ENCODE results near the gene STYXL1. TPM values are rescaled to one million over a fixed set of nuclear protein-coding genes. Genes with fewer than 3 reads are reported as not detected.

Gene STYXL1
- total RNA-seq, 1 donor from 2014 or later: 45.3 TPM

DNA sequence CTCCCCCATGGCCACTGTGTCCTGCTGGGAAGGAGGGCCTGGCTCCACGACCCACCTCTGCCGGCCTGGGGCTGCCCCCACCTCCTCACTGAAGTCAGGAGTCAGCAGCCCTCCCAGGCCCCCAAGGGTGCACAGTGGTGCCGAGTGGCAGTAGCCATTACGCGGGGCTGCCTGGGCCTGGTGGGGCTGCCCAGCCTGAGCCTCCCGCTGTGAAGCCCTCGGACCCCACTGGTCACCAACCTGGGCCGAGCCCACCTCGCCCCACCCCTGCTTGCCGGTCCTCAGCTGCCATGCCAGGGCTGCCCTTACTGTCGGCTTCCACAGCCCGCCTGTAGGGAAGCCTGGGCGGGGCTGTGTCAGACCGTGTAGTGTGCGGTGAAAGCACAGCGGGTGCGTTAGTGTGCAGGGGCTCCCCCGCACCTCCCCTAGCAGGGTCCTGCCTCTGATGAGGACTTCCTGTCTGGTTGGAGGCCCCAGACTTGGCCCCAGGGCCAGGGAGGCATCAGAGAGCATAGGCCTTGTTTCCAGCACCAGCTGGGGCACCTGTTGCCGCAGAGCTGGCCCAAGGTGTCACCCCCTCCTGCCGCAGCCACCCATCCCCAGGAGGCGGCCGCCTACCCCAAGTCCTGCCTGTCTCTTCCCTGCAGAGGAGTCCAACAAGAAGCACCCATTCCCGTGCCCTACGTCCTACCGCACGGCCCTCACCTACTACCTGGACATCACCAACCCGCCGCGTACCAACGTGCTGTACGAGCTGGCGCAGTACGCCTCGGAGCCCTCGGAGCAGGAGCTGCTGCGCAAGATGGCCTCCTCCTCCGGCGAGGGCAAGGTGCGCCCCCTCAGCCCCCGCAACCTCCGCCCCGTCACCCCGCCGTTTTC lies 63.4 kb downstream of the STYXL1 start:
- H3K36me3 Mint-ChIP-seq (ENCODE audit: low read depth, unreplicated experiment): peaks cover 11% of the 10 kb centered on the region
- H3K36me3 ChIP-seq (ENCODE audit: insufficient read depth, low read length): no peaks in the 10 kb centered on the region
- H3K9me3 Mint-ChIP-seq (ENCODE audit: unreplicated experiment): no peaks in the 10 kb centered on the region

DNA sequence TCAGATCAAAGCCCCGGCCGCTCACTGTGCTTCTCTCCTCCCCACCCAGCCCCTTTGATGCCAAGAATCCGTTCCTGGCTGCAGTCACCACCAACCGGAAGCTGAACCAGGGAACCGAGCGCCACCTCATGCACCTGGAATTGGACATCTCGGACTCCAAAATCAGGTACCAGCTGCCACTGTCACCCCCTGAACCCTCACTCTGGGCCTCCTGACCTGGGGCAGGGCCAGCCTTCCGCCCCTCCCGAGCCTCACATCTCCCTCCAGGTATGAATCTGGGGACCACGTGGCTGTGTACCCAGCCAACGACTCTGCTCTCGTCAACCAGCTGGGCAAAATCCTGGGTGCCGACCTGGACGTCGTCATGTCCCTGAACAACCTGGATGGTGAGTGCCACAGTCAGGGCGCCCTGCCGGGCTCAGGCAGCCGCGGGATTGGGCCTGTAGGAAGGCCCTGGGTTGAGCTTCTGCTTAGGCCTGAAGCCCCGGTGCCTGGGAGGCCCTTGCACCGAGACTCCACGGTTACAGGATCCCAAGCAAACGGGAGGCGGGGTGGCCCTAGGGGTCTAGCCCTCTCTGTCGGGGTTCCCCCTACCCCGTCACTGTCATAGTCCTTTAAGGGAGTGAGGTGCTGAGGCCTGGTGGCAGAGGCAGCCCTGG lies 64.2 kb downstream of the STYXL1 start:
- no peak for FAIRE-seq
- no peak for DNase-seq (ENCODE audit: low read depth)
- Mint-ChIP-seq H3K9me3 (ENCODE audit: unreplicated experiment) (no peaks in the 10 kb centered on the region), H3K4me3 (ENCODE audit: unreplicated experiment) (no peak overlapping the region), H3K27me3 (ENCODE audit: low read depth, unreplicated experiment) (no peaks in the 10 kb centered on the region), H3K27ac (ENCODE audit: unreplicated experiment) (no peak overlapping the region), H3K4me1 (ENCODE audit: low read depth, unreplicated experiment) (peaks cover 4% of the 10 kb centered on the region), H3K36me3 (ENCODE audit: low read depth, unreplicated experiment) (peaks cover 11% of the 10 kb centered on the region)
- no peaks in the 10 kb centered on the region for H3K4me1 ChIP-seq (ENCODE audit: insufficient read depth, low read length)
- H3K36me3 ChIP-seq (ENCODE audit: insufficient read depth, low read length): no peaks in the 10 kb centered on the region
- peaks cover 9% of the 10 kb centered on the region for H4K20me1 ChIP-seq (ENCODE audit: insufficient read depth, low read length)
- H3K9ac ChIP-seq (ENCODE audit: low read length): no peak overlapping the region
- H3K4me2 ChIP-seq (ENCODE audit: low read length): no peak overlapping the region
- H3K4me3 ChIP-seq (ENCODE audit: insufficient read depth, low read depth, low read length): no peak overlapping the region
- H3K27me3 ChIP-seq (ENCODE audit: insufficient read depth, low read length): no peaks in the 10 kb centered on the region
- no peak overlapping the region for H2AFZ ChIP-seq (ENCODE audit: low read depth, low read length)
- H3K9me3 ChIP-seq (ENCODE audit: insufficient read depth, low read depth, low read length): no peaks in the 10 kb centered on the region
- TF ChIP-seq, protein P1, sequence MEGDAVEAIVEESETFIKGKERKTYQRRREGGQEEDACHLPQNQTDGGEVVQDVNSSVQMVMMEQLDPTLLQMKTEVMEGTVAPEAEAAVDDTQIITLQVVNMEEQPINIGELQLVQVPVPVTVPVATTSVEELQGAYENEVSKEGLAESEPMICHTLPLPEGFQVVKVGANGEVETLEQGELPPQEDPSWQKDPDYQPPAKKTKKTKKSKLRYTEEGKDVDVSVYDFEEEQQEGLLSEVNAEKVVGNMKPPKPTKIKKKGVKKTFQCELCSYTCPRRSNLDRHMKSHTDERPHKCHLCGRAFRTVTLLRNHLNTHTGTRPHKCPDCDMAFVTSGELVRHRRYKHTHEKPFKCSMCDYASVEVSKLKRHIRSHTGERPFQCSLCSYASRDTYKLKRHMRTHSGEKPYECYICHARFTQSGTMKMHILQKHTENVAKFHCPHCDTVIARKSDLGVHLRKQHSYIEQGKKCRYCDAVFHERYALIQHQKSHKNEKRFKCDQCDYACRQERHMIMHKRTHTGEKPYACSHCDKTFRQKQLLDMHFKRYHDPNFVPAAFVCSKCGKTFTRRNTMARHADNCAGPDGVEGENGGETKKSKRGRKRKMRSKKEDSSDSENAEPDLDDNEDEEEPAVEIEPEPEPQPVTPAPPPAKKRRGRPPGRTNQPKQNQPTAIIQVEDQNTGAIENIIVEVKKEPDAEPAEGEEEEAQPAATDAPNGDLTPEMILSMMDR (IDR thresholded peaks at IDR 0.05; ENCODE audit: insufficient read depth, low read depth, low read length): no peak
- TF ChIP-seq EZH2 (IDR thresholded peaks at IDR 0.05; ENCODE audit: insufficient read depth, low read length): no peak
- no peak overlapping the region for H3K27ac ChIP-seq (ENCODE audit: low read depth, low read length)
- H3K79me2 ChIP-seq (ENCODE audit: insufficient read depth, low read length): no peaks in the 10 kb centered on the region

More for the DNA sequence above, 63.4 kb downstream of the STYXL1 start:
- Histone ChIP-seq H3K27ac (ENCODE audit: low read depth, low read length) (no peak overlapping the region), H4K20me1 (ENCODE audit: insufficient read depth, low read length) (peaks cover 1% of the 10 kb centered on the region), H3K27me3 (ENCODE audit: insufficient read depth, low read length) (no peaks in the 10 kb centered on the region), H3K79me2 (ENCODE audit: insufficient read depth, low read length) (no peaks in the 10 kb centered on the region), H2AFZ (ENCODE audit: low read depth, low read length) (no peak overlapping the region), H3K4me3 (ENCODE audit: insufficient read depth, low read depth, low read length) (no peak overlapping the region), H3K4me2 (ENCODE audit: low read length) (no peak overlapping the region), H3K9ac (ENCODE audit: low read length) (no peak overlapping the region), H3K4me1 (ENCODE audit: insufficient read depth, low read length) (no peaks in the 10 kb centered on the region), H3K9me3 (ENCODE audit: insufficient read depth, low read depth, low read length) (no peaks in the 10 kb centered on the region)
- TF ChIP-seq EZH2 (IDR thresholded peaks at IDR 0.05; ENCODE audit: insufficient read depth, low read length): no peak
- TF ChIP-seq, protein P1 (IDR thresholded peaks at IDR 0.05; ENCODE audit: insufficient read depth, low read depth, low read length): no peak
- FAIRE-seq (no peak), DNase-seq (ENCODE audit: low read depth) (no peak)
- Mint-ChIP-seq H3K4me3 (ENCODE audit: unreplicated experiment) (no peak overlapping the region), H3K4me1 (ENCODE audit: low read depth, unreplicated experiment) (peaks cover 5% of the 10 kb centered on the region), H3K27me3 (ENCODE audit: low read depth, unreplicated experiment) (no peaks in the 10 kb centered on the region), H3K27ac (ENCODE audit: unreplicated experiment) (no peak overlapping the region)

All from astrocyte (in vitro differentiated cells and primary cell).